Measurements from ENCODE around the gene CDH4.

CDH4 gene

GRCh38 chr20:61354501-61354900 lies 102.4 kb downstream of the CDH4 start:
- Histone ChIP-seq H3K9me3 (no peaks in the 10 kb centered on the region), H3K27me3 (no peaks in the 10 kb centered on the region), H3K36me3 (no peaks in the 10 kb centered on the region)

GRCh38 chr20:61354901-61355495 lies 102.9 kb downstream of the CDH4 start:
- H3K27ac ChIP-seq: no peak overlapping the region
- no peak overlapping the region for H3K4me3 ChIP-seq (ENCODE audit: low read depth in 1 of 2, low read length in 1 of 2)
- H3K4me1 ChIP-seq (ENCODE audit: control insufficient read depth in 1 of 2, insufficient read depth in 1 of 2, low read depth in 1 of 2, low read length in 1 of 2): peaks cover 0 to 8% of the 10 kb centered on the region in 2 experiments
- no peaks in the 10 kb centered on the region for H3K36me3 ChIP-seq
- no peaks in the 10 kb centered on the region for H3K27me3 ChIP-seq
- no peaks in the 10 kb centered on the region for H3K9me3 ChIP-seq
- no peak for TF ChIP-seq CTCF (IDR thresholded peaks at IDR 0.05)

More at GRCh38 chr20:61354501-61354900, 102.4 kb downstream of the CDH4 start:
- no peak for TF ChIP-seq CTCF (IDR thresholded peaks at IDR 0.05)
- Histone ChIP-seq H3K4me1 (ENCODE audit: control insufficient read depth in 1 of 2, insufficient read depth in 1 of 2, low read depth in 1 of 2, low read length in 1 of 2) (peaks cover 0 to 8% of the 10 kb centered on the region in 2 experiments), H3K27ac (no peak overlapping the region), H3K4me3 (ENCODE audit: low read depth in 1 of 2, low read length in 1 of 2) (no peak overlapping the region)

GRCh38 chr20:61355585-61355984 lies 103.5 kb downstream of the CDH4 start:
- no peaks in the 10 kb centered on the region for H3K27me3 ChIP-seq
- TF ChIP-seq CTCF (IDR thresholded peaks at IDR 0.05): no peak
- H3K4me1 ChIP-seq (ENCODE audit: control insufficient read depth in 1 of 2, insufficient read depth in 1 of 2, low read depth in 1 of 2, low read length in 1 of 2): peaks cover 0 to 8% of the 10 kb centered on the region in 2 experiments
- no peak overlapping the region for H3K27ac ChIP-seq
- no peaks in the 10 kb centered on the region for H3K36me3 ChIP-seq
- H3K4me3 ChIP-seq (ENCODE audit: low read depth in 1 of 2, low read length in 1 of 2): no peak overlapping the region
- H3K9me3 ChIP-seq: no peaks in the 10 kb centered on the region

GRCh38 chr20:61356196-61356595 lies 104.1 kb downstream of the CDH4 start:
- Histone ChIP-seq H3K4me1 (ENCODE audit: control insufficient read depth in 1 of 2, insufficient read depth in 1 of 2, low read depth in 1 of 2, low read length in 1 of 2) (peaks cover 0 to 8% of the 10 kb centered on the region in 2 experiments), H3K4me3 (ENCODE audit: low read depth in 1 of 2, low read length in 1 of 2) (no peak overlapping the region), H3K27me3 (no peaks in the 10 kb centered on the region), H3K27ac (no peak overlapping the region), H3K9me3 (no peaks in the 10 kb centered on the region), H3K36me3 (no peaks in the 10 kb centered on the region)
- no peak for TF ChIP-seq CTCF (IDR thresholded peaks at IDR 0.05)

- peaks cover 0 to 8% of the 10 kb centered on the region in 2 experiments for H3K4me1 ChIP-seq (ENCODE audit: control insufficient read depth in 1 of 2, insufficient read depth in 1 of 2, low read depth in 1 of 2, low read length in 1 of 2)
- no peak for TF ChIP-seq CTCF (IDR thresholded peaks at IDR 0.05)
- H3K36me3 ChIP-seq: no peaks in the 10 kb centered on the region
- no peaks in the 10 kb centered on the region for H3K27me3 ChIP-seq
- H3K27ac ChIP-seq: no peak overlapping the region
- H3K9me3 ChIP-seq: no peaks in the 10 kb centered on the region
- H3K4me3 ChIP-seq (ENCODE audit: low read depth in 1 of 2, low read length in 1 of 2): no peak overlapping the region
Measured at GRCh38 chr20:61357119-61357518, 105.1 kb downstream of the CDH4 start.
